Left ventricle myocardium inferior (tissue), 1 donor: ENCODE results near the gene TBC1D22A. TPM values are rescaled to one million over a fixed set of nuclear protein-coding genes. Genes with fewer than 3 reads are reported as not detected.

Experiments used
- DNase-seq: peaks from one replicate; pipeline ENCODE4 v3.0.0-alpha.2; 2020
- H3K27ac ChIP-seq: fragments of 200-600 bp; replicated peaks from 2 replicates; pipeline ENCODE4 v1.8.0; 2021
- H3K27me3 ChIP-seq: fragments of 200-600 bp; 2 replicates; pipeline ENCODE4 v1.8.0; 2021; ENCODE audit warnings: low read depth
- H3K36me3 ChIP-seq: fragments of 200-600 bp; 2 replicates; pipeline ENCODE4 v1.8.0; 2021
- H3K4me1 ChIP-seq: fragments of 200-600 bp; 2 replicates; pipeline ENCODE4 v1.8.0; 2021
- H3K4me3 ChIP-seq: fragments of 200-600 bp; 2 replicates; pipeline ENCODE4 v1.8.0; 2021; ENCODE audit warnings: mild to moderate bottlenecking, moderate library complexity
- H3K9me3 ChIP-seq: fragments of 200-600 bp; replicated peaks from 2 replicates; pipeline ENCODE4 v1.8.0; 2021
- intact Hi-C: fragments of 100-400 bp; cut with micrococcal nuclease; formaldehyde crosslinking; loops from one replicate; pipeline ENCODE4 v1.11.0; 2022
- total RNA-seq: library from RNA; stranded (reverse); fragmentation: NEBNext Ultra II Directional; extraction: Animal tissue kit (Norgen Biotek cat#: 25700); gene quantifications from one replicate; pipeline ENCODE4 v1.2.1, GENCODE V29; 2021
- TF ChIP-seq, protein P1 (sequence below): fragments of 200-600 bp; IDR thresholded peaks from 2 replicates; pipeline ENCODE4 v1.8.0; 2021; ENCODE audit warnings: antibody characterized with exemption, mild to moderate bottlenecking, borderline replicate concordance
- donor health status: DM: no; HTN: yes; CAD: no; lungs with severe emphysema.

The TBC1D22A gene
- total RNA-seq, 1 donor from 2014 or later, result 16.2 TPM

DNA sequence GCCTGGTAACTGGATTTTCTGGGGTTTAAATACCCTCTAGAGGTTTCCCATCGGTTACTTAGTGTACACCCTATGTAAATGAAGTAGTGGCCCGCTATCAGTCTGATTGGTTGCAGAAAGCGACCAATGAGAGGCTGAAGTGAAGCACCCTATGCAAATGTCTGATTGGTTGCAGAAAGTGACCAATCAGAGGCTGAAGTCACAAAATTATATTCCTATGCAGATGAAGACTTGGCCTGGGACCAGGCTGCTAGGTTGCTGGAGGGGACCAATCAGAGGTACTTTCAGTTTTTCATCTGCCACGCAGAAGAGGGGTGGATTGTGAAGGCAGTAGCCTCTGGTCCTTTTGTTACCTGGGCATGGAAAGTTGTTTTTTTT, 134.8 kb downstream of the TBC1D22A start:
- no peak overlapping the region for H3K27ac ChIP-seq
- peaks cover 11% of the 10 kb centered on the region for H3K36me3 ChIP-seq
- no peaks in the 10 kb centered on the region for H3K27me3 ChIP-seq
- intact Hi-C loops, result no loop called here
- no peaks in the 10 kb centered on the region for H3K9me3 ChIP-seq
- peaks cover 32% of the 10 kb centered on the region for H3K4me1 ChIP-seq
- H3K4me3 ChIP-seq, result no peak overlapping the region
- DNase-seq, result no peak
- TF ChIP-seq, protein P1, sequence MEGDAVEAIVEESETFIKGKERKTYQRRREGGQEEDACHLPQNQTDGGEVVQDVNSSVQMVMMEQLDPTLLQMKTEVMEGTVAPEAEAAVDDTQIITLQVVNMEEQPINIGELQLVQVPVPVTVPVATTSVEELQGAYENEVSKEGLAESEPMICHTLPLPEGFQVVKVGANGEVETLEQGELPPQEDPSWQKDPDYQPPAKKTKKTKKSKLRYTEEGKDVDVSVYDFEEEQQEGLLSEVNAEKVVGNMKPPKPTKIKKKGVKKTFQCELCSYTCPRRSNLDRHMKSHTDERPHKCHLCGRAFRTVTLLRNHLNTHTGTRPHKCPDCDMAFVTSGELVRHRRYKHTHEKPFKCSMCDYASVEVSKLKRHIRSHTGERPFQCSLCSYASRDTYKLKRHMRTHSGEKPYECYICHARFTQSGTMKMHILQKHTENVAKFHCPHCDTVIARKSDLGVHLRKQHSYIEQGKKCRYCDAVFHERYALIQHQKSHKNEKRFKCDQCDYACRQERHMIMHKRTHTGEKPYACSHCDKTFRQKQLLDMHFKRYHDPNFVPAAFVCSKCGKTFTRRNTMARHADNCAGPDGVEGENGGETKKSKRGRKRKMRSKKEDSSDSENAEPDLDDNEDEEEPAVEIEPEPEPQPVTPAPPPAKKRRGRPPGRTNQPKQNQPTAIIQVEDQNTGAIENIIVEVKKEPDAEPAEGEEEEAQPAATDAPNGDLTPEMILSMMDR, result no peak

DNA sequence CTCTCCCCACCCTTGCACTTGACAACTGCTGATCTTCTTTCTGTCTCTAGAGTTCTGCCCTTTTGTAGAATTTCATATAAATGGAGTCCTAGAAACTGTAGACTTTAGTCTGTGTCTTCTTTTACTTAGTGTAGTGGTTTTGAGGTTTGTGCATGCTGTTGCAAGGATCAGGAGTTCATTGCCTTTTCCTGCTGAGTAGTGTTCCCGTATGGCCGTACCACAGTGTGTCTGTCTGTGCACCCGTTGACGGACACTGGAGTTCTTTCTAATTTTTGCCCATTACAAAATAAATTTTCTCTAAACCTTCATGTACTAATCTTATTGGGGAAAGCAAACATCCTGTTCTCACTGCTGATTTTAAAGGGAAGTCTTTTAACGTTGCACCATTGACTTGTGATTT, 138.1 kb downstream of the TBC1D22A start:
- DNase-seq, result no peak
- Histone ChIP-seq H3K27me3 (no peaks in the 10 kb centered on the region), H3K9me3 (no peaks in the 10 kb centered on the region), H3K27ac (no peak overlapping the region), H3K4me3 (no peak overlapping the region), H3K4me1 (peaks cover 7% of the 10 kb centered on the region), H3K36me3 (peaks cover 12% of the 10 kb centered on the region)
- intact Hi-C loops, result no loop called here
- TF ChIP-seq, protein P1, result no peak

DNA sequence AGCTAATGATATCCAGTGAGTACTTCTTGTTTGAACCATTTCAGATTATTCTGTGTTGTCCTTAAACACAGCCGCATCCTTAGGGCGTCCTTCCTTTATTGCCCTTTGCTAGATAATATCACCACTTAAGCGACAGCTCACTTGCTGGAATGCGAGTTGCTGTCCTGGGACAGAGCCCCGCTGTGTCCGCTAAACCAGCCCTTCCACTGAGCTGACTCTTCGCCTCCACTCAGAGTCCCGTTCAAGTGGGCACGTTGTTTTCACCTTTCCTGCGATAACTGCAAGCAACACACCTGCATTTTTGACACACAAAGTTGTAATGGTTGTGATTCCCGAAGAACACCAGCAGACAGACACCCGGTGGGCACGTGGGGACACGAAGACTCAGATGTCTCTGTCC, 140.0 kb downstream of the TBC1D22A start:
- H3K9me3 ChIP-seq, result no peaks in the 10 kb centered on the region
- H3K4me3 ChIP-seq, result no peak overlapping the region
- DNase-seq, result no peak
- peaks cover 5% of the 10 kb centered on the region for H3K4me1 ChIP-seq
- peaks cover 12% of the 10 kb centered on the region for H3K36me3 ChIP-seq
- TF ChIP-seq, protein P1, result no peak
- no peaks in the 10 kb centered on the region for H3K27me3 ChIP-seq
- no peak overlapping the region for H3K27ac ChIP-seq
- intact Hi-C loops, result no loop called here

DNA sequence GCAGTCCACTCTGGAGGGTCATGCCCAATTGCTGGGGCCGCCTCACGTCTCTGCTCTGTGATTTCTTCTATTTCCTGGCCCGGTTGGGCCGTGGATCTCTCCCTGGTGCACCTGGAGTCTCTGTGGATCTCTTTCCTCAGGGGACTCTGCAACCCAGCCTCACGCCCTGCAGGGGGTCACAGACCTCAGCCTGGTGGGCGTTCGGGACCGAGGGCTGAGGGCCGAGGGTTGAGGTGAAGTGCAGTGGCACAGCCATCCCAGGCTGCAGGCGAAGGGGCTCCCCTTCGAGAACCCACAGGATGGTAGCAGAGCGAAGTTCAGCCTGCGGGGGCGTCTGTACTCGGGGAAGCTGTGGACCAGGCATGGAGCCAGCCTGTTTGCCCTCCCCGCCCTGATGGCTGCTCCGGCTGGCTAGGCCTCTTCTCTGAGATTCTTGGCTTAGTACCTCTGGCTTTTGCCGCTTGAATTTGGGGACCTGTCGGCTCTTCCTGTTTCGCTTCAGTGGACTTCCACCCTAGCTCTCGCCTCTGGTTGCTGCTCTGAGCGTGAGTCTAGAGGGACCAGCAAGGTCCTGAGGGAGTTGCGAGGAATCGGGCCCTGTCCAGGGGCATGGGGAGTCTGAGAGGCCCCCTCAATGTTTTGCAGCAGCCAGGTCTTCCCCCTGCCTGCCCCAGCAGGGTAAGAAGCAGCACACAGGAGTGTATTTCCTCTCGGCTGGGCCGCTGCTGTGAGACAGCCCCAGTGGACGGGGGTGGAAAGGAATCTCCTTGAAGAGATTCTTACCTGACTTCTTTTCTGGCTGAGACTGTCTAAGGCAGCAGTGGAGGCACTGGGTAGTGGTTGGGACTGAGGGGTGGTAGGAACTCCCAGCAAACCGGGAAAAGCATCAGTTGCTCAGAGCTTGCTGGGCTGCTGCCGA, 140.8 kb downstream of the TBC1D22A start:
- H3K9me3 ChIP-seq, result no peaks in the 10 kb centered on the region
- H3K36me3 ChIP-seq, result peaks cover 12% of the 10 kb centered on the region
- intact Hi-C loops, result no loop called here
- DNase-seq, result no peak
- no peaks in the 10 kb centered on the region for H3K27me3 ChIP-seq
- no peak overlapping the region for H3K4me3 ChIP-seq
- peaks cover 5% of the 10 kb centered on the region for H3K4me1 ChIP-seq
- H3K27ac ChIP-seq, result no peak overlapping the region
- TF ChIP-seq, protein P1, result no peak

DNA sequence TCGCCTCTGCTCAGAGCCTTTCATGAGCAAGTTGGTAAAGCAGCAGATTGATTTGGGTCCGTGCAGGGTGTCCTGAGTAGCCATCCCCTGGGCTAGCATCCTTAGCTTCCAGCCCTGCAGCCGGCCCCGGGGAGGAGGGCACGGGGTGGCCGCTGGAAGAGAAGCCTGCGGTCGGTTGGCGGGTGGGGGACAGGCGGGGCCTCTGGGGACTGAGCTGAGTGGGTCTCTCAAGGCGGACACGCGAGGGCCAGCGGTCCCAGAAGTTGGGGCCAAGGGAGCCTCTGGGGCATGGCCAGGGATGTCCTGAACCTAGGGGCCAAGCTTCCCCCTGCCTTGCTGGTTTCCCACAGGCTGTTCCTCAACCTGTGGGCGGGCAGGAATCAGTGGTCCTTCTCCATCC, 143.0 kb downstream of the TBC1D22A start:
- Histone ChIP-seq H3K36me3 (peaks cover 12% of the 10 kb centered on the region), H3K4me1 (no peaks in the 10 kb centered on the region), H3K27me3 (no peaks in the 10 kb centered on the region), H3K4me3 (no peak overlapping the region), H3K27ac (no peak overlapping the region), H3K9me3 (no peaks in the 10 kb centered on the region)
- TF ChIP-seq, protein P1, result no peak
- DNase-seq, result no peak
- intact Hi-C loops, result no loop called here
